K562 (cell line): Measurements from ENCODE around the gene WDR47. TPM values are rescaled to one million over a fixed set of nuclear protein-coding genes. Genes with fewer than 3 reads are reported as not detected.

Source experiments
- ATAC-seq: fragments of 200-7000 bp; cut with Tn5 transposase; 3 replicates; pipeline ENCODE4 v1.9.1; 2020; ENCODE audit warnings: moderate library complexity
- BruUV-seq: library from RNA; stranded (reverse); fragments of 400-500 nt; replicated peaks from 2 replicates; lab custom pipeline; 2021; lab: Mats Ljungman, UMichigan
- CTCF ChIA-PET: fragments of 300-600 bp; formaldehyde crosslinking; extraction: SDS; loops from one replicate; lab custom pipeline; 2021; ENCODE audit warnings: low intra/inter-chr PET ratio; lab: Yijun Ruan, JAX
- POLR2A ChIA-PET: fragments of 300-600, 350-650 bp; sonication (Branson Sonifier 250); formaldehyde crosslinking; extraction: SDS; loops from one replicate; lab custom pipeline; 2021; ENCODE audit warnings: antibody characterized with exemption, inconsistent platforms; lab: Yijun Ruan, JAX
- DNase-seq, 4 experiments: peaks; one replicate each; pipeline versions ENCODE4 v3.0.0 to v3.0.0-alpha.2; 2011 to 2018; ENCODE audit warnings: low spot score in 3 of 4, mixed read lengths in 3 of 4; ENCODE audit errors: extremely low read depth in 1 of 4
- FAIRE-seq: peaks from 2 replicates; lab custom pipeline; 2011; peaks lifted over from hg19 to GRCh38; lab: Jason Lieb, UNC
- H2AFZ ChIP-seq: 2 replicates; pipeline ENCODE4 v1.6.0; 2011; ENCODE audit warnings: low read depth, low read length, control low read depth, inconsistent platforms
- H3K27ac ChIP-seq: fragments of 200-600 bp; 3 replicates; pipeline ENCODE4 v1.8.0; 2011; ENCODE audit warnings: low read depth, mild to moderate bottlenecking, control low read depth, inconsistent platforms, low read length, moderate library complexity, mixed read lengths; ENCODE audit errors: extremely low read depth
- H3K27me3 ChIP-seq, 2 experiments: fragments of 300-600 bp in 1 of 2; 2 replicates in 1 of 2; 3 replicates in 1 of 2; pipeline versions ENCODE4 v1.6.0 to v1.8.0; 2011; ENCODE audit warnings: inconsistent platforms in 2 of 2, low read length in 2 of 2, mild to moderate bottlenecking in 1 of 2, mixed read lengths in 1 of 2, moderate library complexity in 1 of 2; ENCODE audit not compliant: control insufficient read depth in 2 of 2, insufficient read depth in 2 of 2
- H3K36me3 ChIP-seq: fragments of 300-600 bp; 3 replicates; pipeline ENCODE4 v1.8.0; 2011; ENCODE audit warnings: mild to moderate bottlenecking, low read length, inconsistent platforms; ENCODE audit not compliant: control insufficient read depth, insufficient read depth
- H3K4me1 ChIP-seq, 2 experiments: fragments of 200-600 bp in 1 of 2; replicated peaks in 1 of 2; 2 replicates in 1 of 2; 3 replicates in 1 of 2; pipeline versions ENCODE4 v1.5.1 to v1.8.0; 2011; ENCODE audit warnings: inconsistent platforms in 2 of 2, low read length in 2 of 2, mild to moderate bottlenecking in 1 of 2, mixed read lengths in 1 of 2, moderate library complexity in 1 of 2; ENCODE audit not compliant: control insufficient read depth in 2 of 2, insufficient read depth in 2 of 2
- H3K4me2 ChIP-seq: 2 replicates; pipeline ENCODE4 v1.6.1; 2011; ENCODE audit warnings: low read length, control low read depth, inconsistent platforms, mixed read lengths; ENCODE audit not compliant: insufficient read depth
- H3K4me3 ChIP-seq: fragments of 200-600 bp; sonication (generic), shearing (Covaris generic); 2 replicates; pipeline ENCODE4 v1.5.1; 2016; ENCODE audit warnings: control low read depth, inconsistent platforms
- H3K79me2 ChIP-seq: fragments of 200-600 bp; 3 replicates; pipeline ENCODE4 v1.8.0; 2011; ENCODE audit warnings: low read length, inconsistent platforms; ENCODE audit not compliant: control insufficient read depth, insufficient read depth
- H3K9ac ChIP-seq, 2 experiments: 2 replicates each; pipeline versions ENCODE4 v1.6.0 to v1.6.1; 2011; ENCODE audit warnings: low read depth in 2 of 2, low read length in 2 of 2, control low read depth in 1 of 2, inconsistent platforms in 1 of 2, mild to moderate bottlenecking in 1 of 2, mixed read lengths in 1 of 2; ENCODE audit not compliant: insufficient read depth in 1 of 2
- H3K9me1 ChIP-seq: one replicate; pipeline ENCODE4 v1.6.0; 2011; ENCODE audit warnings: inconsistent platforms, mild to moderate bottlenecking, low read length, moderate library complexity; ENCODE audit not compliant: control insufficient read depth, insufficient read depth
- H3K9me3 ChIP-seq: replicated peaks from 2 replicates; pipeline ENCODE4 v1.5.1; 2011; ENCODE audit warnings: low read depth, low read length, inconsistent platforms; ENCODE audit not compliant: control insufficient read depth, insufficient read depth
- H4K20me1 ChIP-seq: replicated peaks from 2 replicates; pipeline ENCODE4 v1.6.1; 2011; ENCODE audit warnings: low read length, inconsistent platforms, mixed read lengths; ENCODE audit not compliant: control insufficient read depth, insufficient read depth
- CBX2 ChIP-seq: fragments of 200-600 bp; sonication (generic); IDR thresholded peaks from one replicate; pipeline ENCODE4 v1.6.1; 2012; ENCODE audit warnings: mild to moderate bottlenecking, low read length, inconsistent platforms; ENCODE audit not compliant: insufficient read depth, poor library complexity, severe bottlenecking
- CREM ChIP-seq: IDR thresholded peaks from 2 replicates; pipeline ENCODE4 v1.6.1; 2014; ENCODE audit warnings: antibody characterized with exemption, low read depth
- NUFIP1 ChIP-seq: fragments of 450-650 bp; IDR thresholded peaks from 2 replicates; pipeline ENCODE4 v1.6.1; 2018; ENCODE audit not compliant: partially characterized antibody
- PPARD ChIP-seq: fragments of 250-450 bp; sonication (Bioruptor Pico); IDR thresholded peaks from 2 replicates; pipeline ENCODE4 v1.8.0; 2022; ENCODE audit warnings: inconsistent platforms, mild to moderate bottlenecking, moderate library complexity
- RBM25 ChIP-seq: fragments of 200-400 bp; formaldehyde crosslinking; IDR thresholded peaks from 2 replicates; pipeline ENCODE4 v1.6.1; 2018; ENCODE audit warnings: low read length, low read depth, moderate library complexity; ENCODE audit not compliant: severe bottlenecking
- RCOR1 ChIP-seq, 2 experiments: IDR thresholded peaks; 2 replicates each; pipeline ENCODE4 v1.6.1; 2012; ENCODE audit warnings: low read depth in 2 of 2, low read length in 2 of 2, borderline replicate concordance in 1 of 2, improper control_type of control experiment in 1 of 2
- ZNF121 ChIP-seq: sonication (generic); formaldehyde crosslinking; conservative IDR thresholded peaks from 2 replicates; pipeline ENCODE4 v1.8.0; 2022; ENCODE audit warnings: missing genetic modification reagents
- WGBS: fragments of 100-300 bp; shearing (Covaris generic); methylation state at CpG from one replicate; pipeline ENCODE4 v1.1.6; 2016; ENCODE audit warnings: low coverage, mixed read lengths; ENCODE audit not compliant: insufficient coverage; ENCODE audit errors: missing lambda C conversion rate; 5-methylcytosine and 5-hydroxymethylcytosine counted together
- in situ Hi-C: fragments of 300-500 bp; cut with MboI; formaldehyde crosslinking; loops from 4 replicates; pipeline ENCODE4 v1.15.0; 2018; ENCODE audit warnings: inconsistent platforms, mixed read lengths
- intact Hi-C: fragments of 100-400 bp; cut with micrococcal nuclease; formaldehyde crosslinking; loops from 2 replicates; pipeline ENCODE4 v1.14.2; 2022
- polyA plus RNA-seq, 8 experiments: library from polyadenylated mRNA; depleted of rRNA in 4 of 8; stranded (reverse) in 5 of 8; unstranded in 3 of 8; fragments of >200 nt; fragmentation: Nextera tagmentation in 2 of 8; fragmentation: Illumina TruSeq in 1 of 8; extraction: Ambion mirVana in 2 of 8; extraction: Trizol in 1 of 8; gene quantifications; 2 replicates each; pipeline versions ENCODE4 v1.2.1 to v1.2.3, GENCODE V29; 2011 to 2014; ENCODE audit warnings: inconsistent platforms in 1 of 8, missing spikeins in 1 of 8
- total RNA-seq, 7 experiments: library from RNA; depleted of rRNA in 6 of 7; stranded (reverse); fragments of >200 nt in 6 of 7; fragmentation: Illumina TruSeq in 2 of 7; extraction: Trizol in 2 of 7; gene quantifications; 2 replicates each; pipeline versions ENCODE4 v1.2.1 to v1.2.3, GENCODE V29; 2011 to 2021; ENCODE audit warnings: low replicate concordance in 1 of 7

WDR47 gene
- total and polyA plus RNA-seq, 9 of the 15 experiments (the other 6 are each of a cell fraction or from before 2014, with no cell fraction given): 1.3 to 10.1 (median 4.9) TPM

DNA sequence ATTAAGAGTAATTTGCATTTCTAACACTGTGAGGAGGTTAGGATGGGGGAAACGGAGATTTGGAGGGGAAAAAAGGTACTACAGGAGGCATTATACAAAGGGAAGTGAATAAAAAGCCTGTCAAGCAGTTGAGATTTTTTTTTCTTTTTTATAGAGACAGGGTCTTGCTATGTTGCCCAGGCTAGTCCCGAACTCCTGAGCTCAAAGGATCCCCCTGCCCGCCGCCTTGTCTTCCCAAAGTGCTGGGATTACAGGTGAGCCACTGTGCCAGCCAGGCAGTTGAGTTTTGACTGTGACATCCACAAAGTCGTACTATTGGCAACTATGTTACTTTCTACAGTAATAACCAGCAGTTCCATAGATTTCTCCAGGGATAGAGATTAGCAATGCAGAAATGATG lies 81.2 kb downstream of the WDR47 start:
- intact Hi-C loops (loop anchor here (5.0 kb wide), 3 partner anchors 48 to 152 kb away; partner anchors contain the start of genes ELAPOR1 and WDR47), in situ Hi-C loops (no loop called here)
- Histone ChIP-seq H4K20me1 (peaks cover 29% of the 10 kb centered on the region), H2AFZ (no peak overlapping the region), H3K79me2 (peaks cover 74% of the 10 kb centered on the region), H3K36me3 (peaks cover 40% of the 10 kb centered on the region), H3K9me3 (no peaks in the 10 kb centered on the region), H3K4me3 (no peak overlapping the region), H3K4me2 (no peak overlapping the region), H3K27me3 (no peaks in the 10 kb centered on the region), H3K9ac (no peak overlapping the region), H3K9me1 (no peaks in the 10 kb centered on the region), H3K27ac (no peak overlapping the region), H3K4me1 (peaks cover 19 to 23% of the 10 kb centered on the region in 2 experiments)
- ChIA-PET POLR2A (interaction anchor here (0.8 to 3.2 kb wide), 9 partner anchors 8 to 400 kb away, joined by 3 to 36 read pairs (median 4); no protein-coding TSS in a partner anchor), CTCF (no interaction called here)
- no peak for DNase-seq
- TF ChIP-seq CBX2 (no peak), ZNF121 (CRISPR knock-in tag) (peak; percentile 43; the same call in 1 of the 2 replicates), CREM (no peak), RBM25 (peak; percentile 21), PPARD (CRISPR knock-in tag) (no peak), NUFIP1 (no peak), RCOR1 (IDR thresholded peaks at IDR 0.05; ENCODE audit: borderline replicate concordance in 1 of 2, low read depth in 2 of 2, low read length in 2 of 2) (no peak)
- WGBS: 92% methylated on average over 5 of the region's 5 CpGs
- ATAC-seq: no peak
- no TSS peak for BruUV-seq
- no peak for FAIRE-seq
